ENCODE results near the gene ZBTB16.

DNA sequence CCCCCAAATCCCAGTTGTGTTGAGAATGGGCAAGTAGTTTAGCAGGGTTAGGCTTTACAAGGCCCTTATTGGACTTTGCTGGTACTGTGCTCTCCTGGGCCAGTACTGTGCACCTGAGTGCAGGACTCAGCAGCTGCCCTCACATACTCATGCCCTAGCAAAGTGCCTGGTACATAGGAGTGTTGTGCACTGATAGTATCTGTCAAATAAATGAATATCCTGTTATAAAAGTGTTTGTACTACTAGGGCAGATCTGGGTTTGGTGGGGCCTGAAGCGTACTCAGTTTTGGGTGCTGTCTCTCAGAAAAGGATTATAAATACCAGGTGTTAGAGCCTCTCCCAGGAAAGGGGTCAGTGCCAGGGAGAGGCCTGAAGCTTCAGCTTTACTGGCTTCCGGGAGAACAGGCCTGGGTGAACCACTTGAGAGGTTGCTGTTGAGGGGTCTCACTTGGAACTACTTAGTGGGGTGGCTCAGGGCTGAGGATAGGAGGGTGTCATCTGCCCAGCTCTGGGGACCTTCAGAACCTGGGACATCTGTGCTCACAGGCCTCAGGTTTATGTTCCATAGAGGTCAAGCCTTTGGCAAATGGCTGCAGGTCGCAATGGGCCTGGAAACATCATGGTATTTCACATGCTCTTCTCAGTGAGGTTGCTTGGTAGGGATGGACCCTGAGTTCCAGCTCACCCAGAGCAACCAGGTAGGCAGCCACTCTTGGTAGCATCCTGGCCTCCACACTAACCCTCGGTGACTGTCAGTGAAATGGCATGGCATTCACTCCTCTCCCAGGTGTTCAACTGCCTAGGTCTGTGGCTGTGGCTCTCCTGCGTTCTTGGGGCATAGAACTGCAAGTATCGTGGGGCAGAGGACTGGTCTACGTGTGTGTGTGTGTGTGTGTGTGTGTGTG lies 106.1 kb downstream of the ZBTB16 start:
- TF ChIP-seq POLR2A (IDR thresholded peaks at IDR 0.05; ENCODE audit: low read length) (no peak), GATA1 (IDR thresholded peaks at IDR 0.05; ENCODE audit: low read depth, low read length) (no peak)

All from erythroblast (primary cell).